ENCODE measurements around the gene CDS2. TPM values are rescaled to one million over a fixed set of nuclear protein-coding genes. Genes with fewer than 3 reads are reported as not detected.

CDS2 gene
- total and polyA plus RNA-seq, 4 donors, result 9.6 to 31.6 (median 14.4) TPM

GRCh38 chr20:5148581-5148980 lies 21.8 kb downstream of the CDS2 start:
- H3K4me1 ChIP-seq (ENCODE audit: control insufficient read depth in 4 of 4, insufficient read depth in 4 of 4, low read length in 3 of 4), result peaks cover 22 to 81% (median 60%) of the 10 kb centered on the region in 4 donors
- no peaks in the 10 kb centered on the region for H3K27me3 ChIP-seq (ENCODE audit: control insufficient read depth in 4 of 4, insufficient read depth in 4 of 4, low read length in 3 of 4)
- peak overlapping the region in 1 of 2 donors; percentile 49 for H3K9ac ChIP-seq (ENCODE audit: low read depth in 1 of 2, low read length in 2 of 2)
- no peak overlapping the region for H3K4me3 ChIP-seq (ENCODE audit: low read depth in 1 of 3, low read length in 3 of 3)
- H3K36me3 ChIP-seq (ENCODE audit: control insufficient read depth in 4 of 4, insufficient read depth in 3 of 4, low read depth in 1 of 4, low read length in 3 of 4), result no peaks in the 10 kb centered on the region
- WGBS, result 29% methylated on average over 6 of the region's 6 CpGs
- no peaks in the 10 kb centered on the region for H3K9me3 ChIP-seq (ENCODE audit: control insufficient read depth in 4 of 4, low read length in 3 of 4)
- DNase-seq (ENCODE audit: low spot score), result no peak
- TF ChIP-seq ATF3 (IDR thresholded peaks at IDR 0.05) (no peak), CTCF (IDR thresholded peaks at IDR 0.05; ENCODE audit: low read depth, low read length, missing input control) (no peak), EGR1 (IDR thresholded peaks at IDR 0.05; ENCODE audit: low read depth in 2 of 2) (no peak), HNF4G (IDR thresholded peaks at IDR 0.05) (no peak), SP1 (IDR thresholded peaks at IDR 0.05) (peak; percentile 22), RAD21 (IDR thresholded peaks at IDR 0.05) (no peak), FOXA1 (IDR thresholded peaks at IDR 0.05) (no peak), YY1 (IDR thresholded peaks at IDR 0.05) (peak; percentile 15), REST (IDR thresholded peaks at IDR 0.05) (no peak), RXRA (IDR thresholded peaks at IDR 0.05) (no peak), HNF4A (conservative IDR thresholded peaks at IDR 0.05) (no peak)
- peak overlapping the region; percentile 47 to 68 for H3K27ac ChIP-seq (ENCODE audit: low read depth in 1 of 2, low read length in 2 of 2)

- Histone ChIP-seq H3K4me3 (ENCODE audit: low read depth in 1 of 3, low read length in 3 of 3) (no peak overlapping the region), H3K27me3 (ENCODE audit: control insufficient read depth in 4 of 4, insufficient read depth in 4 of 4, low read length in 3 of 4) (no peaks in the 10 kb centered on the region), H3K36me3 (ENCODE audit: control insufficient read depth in 4 of 4, insufficient read depth in 3 of 4, low read depth in 1 of 4, low read length in 3 of 4) (no peaks in the 10 kb centered on the region), H3K9ac (ENCODE audit: low read depth in 1 of 2, low read length in 2 of 2) (no peak overlapping the region), H3K4me1 (ENCODE audit: control insufficient read depth in 4 of 4, insufficient read depth in 4 of 4, low read length in 3 of 4) (peaks cover 22 to 78% (median 59%) of the 10 kb centered on the region in 4 donors), H3K9me3 (ENCODE audit: control insufficient read depth in 4 of 4, low read length in 3 of 4) (no peaks in the 10 kb centered on the region), H3K27ac (ENCODE audit: low read depth in 1 of 2, low read length in 2 of 2) (peak overlapping the region; percentile 72 to 92)
- no peak for DNase-seq (ENCODE audit: low spot score)
- TF ChIP-seq CTCF (IDR thresholded peaks at IDR 0.05; ENCODE audit: low read depth, low read length, missing input control) (no peak), TAF1 (conservative IDR thresholded peaks at IDR 0.05) (peak; percentile 16), EGR1 (IDR thresholded peaks at IDR 0.05; ENCODE audit: low read depth in 2 of 2) (no peak)
- WGBS, result 46% methylated on average over 3 of the region's 3 CpGs
Observed at GRCh38 chr20:5149892-5150225, 23.1 kb downstream of the CDS2 start.
